ENCODE data around the gene WNT6. TPM values are rescaled to one million over a fixed set of nuclear protein-coding genes. Genes with fewer than 3 reads are reported as not detected.
"Not testable (repeated sequence)": the region's sequence is repeated elsewhere in the genome, so short reads cannot be mapped to it uniquely, and the experiment has no call there.

WNT6 gene
- total RNA-seq, 1 experiment from 2014 or later = 1.4 TPM

- H3K27me3 ChIP-seq (ENCODE audit: insufficient read depth, low read length); H3K36me3 ChIP-seq (ENCODE audit: control insufficient read depth in 1 of 2, insufficient read depth in 2 of 2, low read length in 2 of 2); H3K4me2 ChIP-seq (ENCODE audit: low read length); H3K27ac ChIP-seq (ENCODE audit: low read depth, low read length); ATAC-seq; H3K79me2 ChIP-seq (ENCODE audit: insufficient read depth, low read length); BruUV-seq (replicated peaks); H3K9me3 ChIP-seq (ENCODE audit: control insufficient read depth in 1 of 2, insufficient read depth in 1 of 2, low read depth in 1 of 2, low read length in 2 of 2); H3K4me3 ChIP-seq (replicated peaks in 1 of 2; ENCODE audit: low read depth in 1 of 2, low read length in 2 of 2); H3K9ac ChIP-seq (ENCODE audit: low read length); DNase-seq (ENCODE audit: low read depth, low spot score); H3K9me2 ChIP-seq (ENCODE audit: insufficient read depth); H4K20me1 ChIP-seq (ENCODE audit: insufficient read depth): not testable (repeated sequence)
- ChIA-PET RAD21 (ENCODE audit: low non-redundant PET in 1 of 2, low total read pairs in 2 of 2, uncharacterized antibody in 2 of 2, unreplicated experiment in 2 of 2) (interaction anchor here (0.7 to 1.1 kb wide), 7 partner anchors 12 to 188 kb away, joined by 3 to 9 read pairs (median 3); partner anchors contain the start of genes BCS1L (in 2 of the 2), ZNF142 (in 2 of the 2), RNF25 (in 1 of the 2) and STK36 (in 1 of the 2)), POLR2A (interaction anchor here (0.7 to 1.4 kb wide), 2 partner anchors 159 to 188 kb away, joined by 3 read pairs; partner anchors contain the start of genes BCS1L and ZNF142), CTCF (interaction anchor here (0.6 to 3.9 kb wide), 23 partner anchors 14 to 674 kb away, joined by 3 to 71 read pairs (median 5); partner anchors contain the start of genes BCS1L, RNF25, STK36 and TTLL4)
- peaks cover 20 to 41% of the 10 kb centered on the region in 2 experiments for H3K4me1 ChIP-seq (ENCODE audit: control insufficient read depth in 1 of 2, insufficient read depth in 2 of 2, low read length in 2 of 2)
- H2AFZ ChIP-seq (ENCODE audit: low read depth, low read length, poor library complexity, severe bottlenecking) = peak overlapping the region; percentile 68
- intact Hi-C loops (cut with micrococcal nuclease) = loop anchor here (1.0 to 5.0 kb wide), 6 partner anchors 116 to 574 kb away; partner anchors contain the start of genes BCS1L, TTLL4 and ZNF142
These were observed 12.6 kb upstream of the WNT6 start for GRCh38 chr2:218846963-218847362.

DNA sequence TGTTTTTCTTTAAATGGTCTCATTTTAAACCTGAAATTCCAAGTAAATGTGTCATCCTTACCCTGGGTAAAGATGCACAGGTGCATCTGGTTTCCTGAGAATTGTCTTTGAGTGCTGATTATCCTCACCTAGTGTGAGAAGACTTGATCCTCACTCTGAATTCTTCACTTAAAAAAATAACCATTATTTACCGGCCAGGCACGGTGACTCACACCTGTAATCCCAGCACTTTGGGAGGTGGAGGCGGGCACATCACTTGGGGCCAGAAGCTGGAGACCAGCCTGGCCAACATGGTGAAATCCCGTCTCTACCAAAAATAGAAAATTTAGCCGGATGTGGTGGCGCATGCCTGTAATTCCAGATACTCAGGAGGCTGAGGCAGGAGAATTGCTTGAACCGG is 9.9 kb upstream of the WNT6 start:
- DNase-seq (ENCODE audit: low read depth, low spot score) = peak; percentile 33
- Histone ChIP-seq H3K27me3 (ENCODE audit: insufficient read depth, low read length) (no peaks in the 10 kb centered on the region), H3K9ac (ENCODE audit: low read length) (no peak overlapping the region), H3K4me1 (ENCODE audit: control insufficient read depth in 1 of 2, insufficient read depth in 2 of 2, low read length in 2 of 2) (peaks cover 32 to 63% of the 10 kb centered on the region in 2 experiments), H3K79me2 (ENCODE audit: insufficient read depth, low read length) (no peaks in the 10 kb centered on the region), H3K4me3 (replicated peaks in 1 of 2; ENCODE audit: low read depth in 1 of 2, low read length in 2 of 2) (peak overlapping the region in 1 of 2 experiments; percentile 25; a peak in 3 of 4 replicates), H3K27ac (ENCODE audit: low read depth, low read length) (peak overlapping the region; percentile 69), H3K4me2 (ENCODE audit: low read length) (peak overlapping the region; percentile 80), H3K9me3 (ENCODE audit: control insufficient read depth in 1 of 2, insufficient read depth in 1 of 2, low read depth in 1 of 2, low read length in 2 of 2) (no peaks in the 10 kb centered on the region), H3K9me2 (ENCODE audit: insufficient read depth) (no peaks in the 10 kb centered on the region), H2AFZ (ENCODE audit: low read depth, low read length, poor library complexity, severe bottlenecking) (peak overlapping the region; percentile 56), H3K36me3 (ENCODE audit: control insufficient read depth in 1 of 2, insufficient read depth in 2 of 2, low read length in 2 of 2) (no peaks in the 10 kb centered on the region), H4K20me1 (ENCODE audit: insufficient read depth) (no peaks in the 10 kb centered on the region)
- intact Hi-C loops (cut with micrococcal nuclease) = loop anchor here (5.0 kb wide), 1 partner anchor 442 kb away; no protein-coding TSS in a partner anchor
- TF ChIP-seq JUND (IDR thresholded peaks at IDR 0.05) = no peak
- BruUV-seq (replicated peaks) = no TSS peak
- peak; percentile 52 for ATAC-seq
- ChIA-PET POLR2A (no interaction called here), RAD21 (ENCODE audit: low non-redundant PET in 1 of 2, low total read pairs in 2 of 2, uncharacterized antibody in 2 of 2, unreplicated experiment in 2 of 2) (no interaction called here), CTCF (interaction anchor here (0.8 to 3.9 kb wide), 10 partner anchors 10 to 255 kb away, joined by 3 to 71 read pairs (median 4); partner anchors contain the start of genes BCS1L, WNT6 and ZNF142)

All from HCT116 (cell line).